H1 (cell line): ENCODE measurements around the gene MTTP. TPM values are rescaled to one million over a fixed set of nuclear protein-coding genes. Genes with fewer than 3 reads are reported as not detected.

Experiments used
- CTCF ChIA-PET: fragments of 300-600 bp; sonication (Branson Sonifier 250); formaldehyde crosslinking; loops from one replicate; lab custom pipeline; 2021; ENCODE audit not compliant: partially characterized antibody; lab: Charles Lee
- POLR2A ChIA-PET: fragments of 300-600 bp; sonication (Branson Sonifier 250); formaldehyde crosslinking; loops from one replicate; lab custom pipeline; 2021; ENCODE audit warnings: inconsistent platforms; ENCODE audit not compliant: partially characterized antibody; lab: Charles Lee
- DNase-seq, 2 experiments: peaks; one replicate each; pipeline versions ENCODE4 v3.0.0 to v3.0.0-alpha.2; 2010 to 2022; ENCODE audit warnings: low spot score in 2 of 2, low read depth in 1 of 2, mixed read lengths in 1 of 2
- FAIRE-seq: peaks from 2 replicates; lab custom pipeline; 2011; peaks lifted over from hg19 to GRCh38; lab: Jason Lieb, UNC
- H2AFZ ChIP-seq: 2 replicates; pipeline ENCODE4 v1.8.1; 2012; ENCODE audit warnings: low read length, inconsistent platforms
- H2AK5ac ChIP-seq: 2 replicates; pipeline ENCODE4 v1.6.1; 2013; ENCODE audit warnings: low read depth, low read length
- H2BK120ac ChIP-seq: replicated peaks from 2 replicates; pipeline ENCODE3; 2013; ENCODE audit warnings: low read depth, low read length, inconsistent platforms
- H2BK12ac ChIP-seq: 2 replicates; pipeline ENCODE4 v1.6.1; 2013; ENCODE audit warnings: low read depth, low read length
- H2BK15ac ChIP-seq: 2 replicates; pipeline ENCODE4 v1.6.1; 2013; ENCODE audit warnings: low read length
- H2BK20ac ChIP-seq: 2 replicates; pipeline ENCODE4 v1.6.1; 2013; ENCODE audit warnings: low read length
- H2BK5ac ChIP-seq: 2 replicates; pipeline ENCODE4 v1.6.1; 2013; ENCODE audit warnings: low read depth, low read length
- H3K14ac ChIP-seq: 2 replicates; pipeline ENCODE4 v1.6.1; 2013; ENCODE audit warnings: inconsistent platforms; ENCODE audit not compliant: insufficient read length
- H3K18ac ChIP-seq: 2 replicates; pipeline ENCODE4 v1.6.1; 2013; ENCODE audit warnings: low read length; ENCODE audit errors: extremely low read depth
- H3K23ac ChIP-seq: 2 replicates; pipeline ENCODE4 v1.6.1; 2013; ENCODE audit warnings: inconsistent platforms; ENCODE audit not compliant: insufficient read length
- H3K23me2 ChIP-seq: 2 replicates; pipeline ENCODE4 v1.6.1; 2013; ENCODE audit warnings: low read depth, low read length
- H3K27ac ChIP-seq: 2 replicates; pipeline ENCODE4 v1.6.1; 2011; ENCODE audit warnings: low read depth, low read length, inconsistent platforms
- H3K27me3 ChIP-seq, 4 experiments: replicated peaks in 1 of 4; 1 replicate in 1 of 4; 2 replicates in 3 of 4; pipeline versions ENCODE4 v1.6.1 to v1.8.1; 2011 to 2013; ENCODE audit warnings: low read length in 3 of 4, mild to moderate bottlenecking in 3 of 4, inconsistent platforms in 2 of 4, mixed read lengths in 2 of 4, moderate library complexity in 1 of 4; ENCODE audit not compliant: control insufficient read depth in 3 of 4, insufficient read depth in 3 of 4; ENCODE audit errors: extremely low read depth in 1 of 4
- H3K36me3 ChIP-seq, 4 experiments: 2 replicates each; pipeline versions ENCODE4 v1.6.1 to v1.8.1; 2011 to 2013; ENCODE audit warnings: mild to moderate bottlenecking in 4 of 4, low read length in 3 of 4, moderate library complexity in 2 of 4, control low read depth in 1 of 4, inconsistent platforms in 1 of 4; ENCODE audit not compliant: insufficient read depth in 4 of 4, control insufficient read depth in 2 of 4
- H3K4ac ChIP-seq: replicated peaks from 2 replicates; pipeline ENCODE3; 2013; ENCODE audit warnings: low read length, low read depth, mixed read lengths, inconsistent platforms; ENCODE audit not compliant: insufficient read length
- H3K4me1 ChIP-seq, 4 experiments: replicated peaks in 1 of 4; 1 replicate in 1 of 4; 2 replicates in 3 of 4; pipeline versions ENCODE4 v1.6.1 to v1.8.1; 2011 to 2013; ENCODE audit warnings: low read length in 3 of 4, inconsistent platforms in 2 of 4, mixed read lengths in 1 of 4; ENCODE audit not compliant: insufficient read depth in 4 of 4, control insufficient read depth in 3 of 4
- H3K4me2 ChIP-seq, 2 experiments: 2 replicates each; pipeline versions ENCODE4 v1.6.1 to v1.8.1; 2011 to 2013; ENCODE audit warnings: low read depth in 2 of 2, low read length in 2 of 2, control low read depth in 1 of 2, inconsistent platforms in 1 of 2, mild to moderate bottlenecking in 1 of 2; ENCODE audit not compliant: insufficient read depth in 1 of 2
- H3K4me3 ChIP-seq, 4 experiments: fragments of 200-600, 300-600 bp in 1 of 4; sonication (generic), shearing (Covaris generic), sonication (Bioruptor Twin) in 1 of 4; 2 replicates each; pipeline versions ENCODE4 v1.5.1 to v1.8.1; 2011 to 2016; ENCODE audit warnings: low read length in 4 of 4, low read depth in 3 of 4, control low read depth in 2 of 4, inconsistent platforms in 2 of 4, mild to moderate bottlenecking in 2 of 4, mixed read lengths in 1 of 4, moderate library complexity in 1 of 4; ENCODE audit not compliant: insufficient read depth in 2 of 4; ENCODE audit errors: extremely low read depth in 1 of 4
- H3K56ac ChIP-seq: replicated peaks from 2 replicates; pipeline ENCODE3; 2013; ENCODE audit warnings: low read depth, mild to moderate bottlenecking, mixed read lengths, low read length, inconsistent platforms; ENCODE audit not compliant: insufficient read length
- H3K79me1 ChIP-seq: 2 replicates; pipeline ENCODE4 v1.6.1; 2013; ENCODE audit warnings: low read depth, low read length, control low read depth
- H3K79me2 ChIP-seq, 2 experiments: 2 replicates each; pipeline versions ENCODE4 v1.6.1 to v1.8.1; 2012 to 2013; ENCODE audit warnings: low read length in 2 of 2, mild to moderate bottlenecking in 2 of 2, inconsistent platforms in 1 of 2; ENCODE audit not compliant: insufficient read depth in 2 of 2, control insufficient read depth in 1 of 2
- H3K9ac ChIP-seq, 4 experiments: replicated peaks in 1 of 4; 1 replicate in 1 of 4; 2 replicates in 3 of 4; pipeline versions ENCODE4 v1.6.1 to v1.8.1; 2011 to 2013; ENCODE audit warnings: low read depth in 3 of 4, low read length in 3 of 4, control low read depth in 2 of 4, mild to moderate bottlenecking in 2 of 4, moderate library complexity in 2 of 4, inconsistent platforms in 1 of 4; ENCODE audit errors: extremely low read depth in 1 of 4
- H3K9me3 ChIP-seq, 2 experiments: 2 replicates each; pipeline versions ENCODE4 v1.6.1 to v1.8.1; 2012 to 2013; ENCODE audit warnings: mild to moderate bottlenecking in 2 of 2, moderate library complexity in 2 of 2, control low read depth in 1 of 2, inconsistent platforms in 1 of 2, low read depth in 1 of 2, low read length in 1 of 2, mixed read lengths in 1 of 2; ENCODE audit not compliant: insufficient read depth in 2 of 2
- H4K20me1 ChIP-seq, 2 experiments: replicated peaks in 1 of 2; 2 replicates each; pipeline versions ENCODE3 to v1.8.1; 2011 to 2013; ENCODE audit warnings: inconsistent platforms in 2 of 2, low read length in 2 of 2, mild to moderate bottlenecking in 1 of 2; ENCODE audit not compliant: insufficient read depth in 2 of 2, control insufficient read depth in 1 of 2
- H4K5ac ChIP-seq: 2 replicates; pipeline ENCODE4 v1.6.1; 2013; ENCODE audit warnings: low read length, low read depth, mixed read lengths, inconsistent platforms; ENCODE audit not compliant: insufficient read length
- H4K8ac ChIP-seq: 2 replicates; pipeline ENCODE4 v1.8.0; 2013; ENCODE audit warnings: mild to moderate bottlenecking, moderate library complexity, low read length, inconsistent platforms; ENCODE audit not compliant: insufficient read depth; ENCODE audit errors: extremely low read depth
- H4K91ac ChIP-seq: replicated peaks from 2 replicates; pipeline ENCODE3; 2013; ENCODE audit warnings: low read length, mixed read lengths, inconsistent platforms; ENCODE audit not compliant: insufficient read length
- NRF1 ChIP-seq: IDR thresholded peaks from 2 replicates; pipeline ENCODE4 v1.6.1; 2011; ENCODE audit warnings: mild to moderate bottlenecking, low read depth, low read length, improper control_type of control experiment
- TEAD4 ChIP-seq: IDR thresholded peaks from 2 replicates; pipeline ENCODE4 v1.6.1; 2012; ENCODE audit warnings: low read depth, low read length, inconsistent platforms, mixed read lengths
- WGBS, 2 experiments: shearing (Covaris generic) in 1 of 2; methylation state at CpG; one replicate each; pipeline versions ENCODE4 v1.1.6 to v1.1.7; 2013 to 2015; ENCODE audit warnings: low lambda C conversion rate in 2 of 2, mixed read lengths in 2 of 2, inconsistent platforms in 1 of 2, low coverage in 1 of 2, missing lambda C conversion rate in 1 of 2; ENCODE audit not compliant: insufficient replicate concordance in 2 of 2, insufficient coverage in 1 of 2, insufficient read length in 1 of 2; ENCODE audit errors: extremely low coverage in 1 of 2, missing lambda C conversion rate in 1 of 2; 5-methylcytosine and 5-hydroxymethylcytosine counted together
- polyA plus RNA-seq, 7 experiments: library from polyadenylated mRNA; depleted of rRNA in 3 of 7; stranded (reverse) in 5 of 7; unstranded in 2 of 7; fragments of >200 nt in 5 of 7; fragments of 200-250 nt in 2 of 7; gene quantifications; 1 replicate in 5 of 7; 2 replicates in 1 of 7; 4 replicates in 1 of 7; pipeline versions ENCODE4 v1.2.1 to v1.2.3, GENCODE V29; 2011 to 2013; ENCODE audit warnings: missing spikeins in 2 of 7, mixed read lengths in 2 of 7
- total RNA-seq: library from RNA; stranded (reverse); fragmentation: NEBNext Ultra II Directional; extraction: Animal tissue kit (Norgen Biotek cat#: 25700); gene quantifications from 2 replicates; pipeline ENCODE4 v1.2.1, GENCODE V29; 2021

The MTTP gene
- total and polyA plus RNA-seq, 2 of the 8 experiments (the other 6 are each of a cell fraction or from before 2014, with no cell fraction given) = 0.12 to 0.26 TPM

DNA sequence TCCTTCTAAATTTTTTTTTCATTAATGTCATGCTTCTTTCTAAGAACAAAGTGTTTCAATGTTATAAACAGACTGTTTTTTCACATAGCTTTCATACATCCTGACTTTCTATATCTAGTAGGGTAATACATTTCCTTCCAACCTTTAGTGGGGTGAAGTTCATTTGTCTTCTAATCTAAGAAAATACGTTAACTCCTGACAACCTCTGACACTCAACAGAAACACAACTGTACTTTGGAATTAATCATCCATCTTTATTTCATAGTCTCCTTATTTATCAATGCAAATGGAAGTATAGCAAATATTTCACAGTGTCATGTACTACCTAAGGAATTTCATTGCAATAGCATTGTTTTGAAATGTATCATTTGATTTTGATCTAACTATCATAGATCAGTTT, 2.7 kb upstream of the MTTP start:
- Histone ChIP-seq H3K4ac (no peak overlapping the region), H3K79me1 (no peaks in the 10 kb centered on the region), H3K36me3 (no peaks in the 10 kb centered on the region), H2BK120ac (no peak overlapping the region), H2AK5ac (no peak overlapping the region), H4K5ac (no peak overlapping the region), H3K4me1 (peaks cover 0 to 5% (median 2%) of the 10 kb centered on the region in 4 experiments; a peak in 3 of 7 replicates), H2BK12ac (no peak overlapping the region), H2BK15ac (no peak overlapping the region), H3K4me3 (no peak overlapping the region), H3K27ac (no peak overlapping the region), H3K56ac (no peak overlapping the region), H4K8ac (no peak overlapping the region), H2BK20ac (no peak overlapping the region), H4K20me1 (no peaks in the 10 kb centered on the region), H3K9me3 (no peaks in the 10 kb centered on the region), H3K27me3 (no peaks in the 10 kb centered on the region), H3K14ac (no peak overlapping the region), H3K79me2 (no peaks in the 10 kb centered on the region), H4K91ac (no peak overlapping the region), H3K4me2 (no peak overlapping the region), H2AFZ (no peak overlapping the region), H3K9ac (no peak overlapping the region), H3K23me2 (no peaks in the 10 kb centered on the region; the same call in 1 of the 2 replicates), H3K18ac (no peak overlapping the region), H3K23ac (no peak overlapping the region), H2BK5ac (no peak overlapping the region)
- FAIRE-seq = no peak
- CTCF ChIA-PET = no interaction called here
- no peak for TF ChIP-seq TEAD4
- no peak for TF ChIP-seq NRF1
- DNase-seq = no peak
- POLR2A ChIA-PET = no interaction called here
- 90% methylated on average over 1 of the region's 1 CpG; no CpG with 5 or more reads in 1 of the 2 experiments for WGBS, 2 experiments
